T-helper 9 cell (primary cell): Measurements from ENCODE around the gene PATE2.

Experiments
- DNase-seq: peaks from one replicate; pipeline ENCODE4 v3.0.0-alpha.2; 2020
- total RNA-seq, 2 donors: gene quantifications; one replicate each; lab custom pipeline; 2026; lab: John Stamatoyannopoulos, UW

PATE2 gene
- 0 reads per million in 2 donors for total RNA-seq

DNA sequence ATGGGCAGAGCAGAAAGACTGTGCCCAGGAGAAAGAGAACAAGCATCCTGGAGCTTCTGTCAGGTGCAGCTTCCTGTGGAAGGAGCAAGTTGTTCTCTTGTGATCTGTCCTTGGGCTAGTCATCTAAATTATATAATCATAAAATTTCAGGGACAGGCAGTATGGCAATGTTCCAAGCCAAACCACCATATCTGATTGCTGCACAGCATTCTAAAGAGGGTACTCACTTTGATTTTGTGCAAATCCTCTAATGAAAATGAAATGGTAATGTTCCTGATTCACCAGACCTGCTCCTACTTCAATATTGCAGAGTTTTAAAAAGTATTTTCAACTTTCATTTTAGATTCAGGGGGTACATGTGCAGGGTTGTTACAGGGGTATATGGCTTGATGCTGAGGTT is at the start of gene PATE2:
PATE2 (minus strand) TSS at position 101 of the 400 bp plus-strand sequence; CDS start at position 46, 55 bp downstream.
- no peak for DNase-seq

DNA sequence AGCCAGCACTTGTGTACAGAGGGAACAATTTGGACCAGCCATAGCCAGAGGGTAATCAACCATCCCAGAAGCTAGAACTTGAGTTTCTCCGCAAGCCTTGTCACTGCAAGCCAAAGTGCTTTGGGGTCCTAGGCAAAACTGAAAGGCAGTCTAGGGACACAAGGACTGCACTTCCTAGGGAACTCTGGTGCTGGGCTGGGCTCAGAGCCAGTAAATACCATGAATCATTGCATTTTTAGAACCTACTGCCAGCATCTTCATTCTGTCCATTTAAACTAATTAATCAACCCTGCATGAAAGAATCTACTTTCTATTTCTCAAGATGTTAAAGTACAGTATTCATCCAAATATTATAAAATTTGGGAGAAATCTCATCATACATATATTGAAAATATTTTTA is 29.3 kb upstream of the PATE2 start:
- DNase-seq: no peak

DNA sequence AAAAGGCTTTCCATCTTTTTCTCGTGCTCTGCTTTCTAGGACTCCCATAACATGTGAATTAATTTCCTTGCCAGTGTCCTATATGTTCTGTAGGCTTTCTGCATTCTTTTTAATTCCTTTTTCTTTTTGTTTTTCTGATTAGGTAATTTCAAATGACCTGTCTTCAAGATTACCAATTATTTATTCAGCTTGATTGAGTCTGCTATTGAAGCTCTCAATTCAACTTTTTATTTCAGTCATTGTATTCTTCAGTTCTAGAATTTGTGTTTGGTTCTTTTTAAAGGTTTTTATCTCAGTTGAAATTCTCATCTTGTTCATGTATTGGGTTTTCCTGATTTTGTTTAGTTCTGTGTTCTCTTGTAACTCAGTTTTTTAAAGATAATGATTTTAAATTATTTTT is 23.8 kb upstream of the PATE2 start:
- DNase-seq: no peak

DNA sequence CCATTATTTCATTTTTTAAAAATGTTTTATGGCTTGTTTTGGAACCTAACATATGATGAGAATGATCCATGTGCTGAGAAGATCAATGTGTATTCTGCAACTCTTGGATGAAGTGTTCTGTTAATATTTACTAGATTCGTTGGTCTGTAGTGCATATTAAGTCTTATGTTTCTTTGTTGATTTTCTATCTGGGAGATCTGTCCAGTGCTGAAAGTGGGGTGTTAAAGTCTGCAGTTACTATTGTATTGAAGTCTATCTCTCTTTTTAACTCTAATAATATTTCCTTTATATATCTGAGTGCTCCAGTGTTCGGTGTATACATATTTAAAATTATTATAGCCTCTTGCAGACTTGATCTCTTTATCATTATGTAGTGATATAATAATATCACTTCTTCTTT is 21.2 kb upstream of the PATE2 start:
- DNase-seq: no peak

DNA sequence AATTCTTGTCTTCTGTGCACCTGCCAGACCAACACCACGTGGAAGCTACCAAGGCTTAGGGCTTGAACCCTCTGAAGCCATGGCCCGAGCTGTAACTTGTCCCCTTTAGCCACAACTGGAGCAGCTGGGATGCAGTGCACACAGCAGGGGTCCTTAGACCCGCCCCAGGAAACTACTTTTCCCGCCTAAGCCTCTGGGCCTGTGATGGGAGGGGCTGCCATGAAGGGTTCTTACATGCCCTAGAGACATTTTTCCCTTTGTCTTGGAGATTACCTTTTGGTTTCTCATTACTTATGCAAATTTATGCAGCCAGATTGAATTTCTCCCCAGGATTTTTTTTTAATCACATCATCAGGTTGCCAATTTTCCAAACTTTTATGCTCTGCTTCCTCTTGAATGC is 19.0 kb upstream of the PATE2 start:
- no peak for DNase-seq

DNA sequence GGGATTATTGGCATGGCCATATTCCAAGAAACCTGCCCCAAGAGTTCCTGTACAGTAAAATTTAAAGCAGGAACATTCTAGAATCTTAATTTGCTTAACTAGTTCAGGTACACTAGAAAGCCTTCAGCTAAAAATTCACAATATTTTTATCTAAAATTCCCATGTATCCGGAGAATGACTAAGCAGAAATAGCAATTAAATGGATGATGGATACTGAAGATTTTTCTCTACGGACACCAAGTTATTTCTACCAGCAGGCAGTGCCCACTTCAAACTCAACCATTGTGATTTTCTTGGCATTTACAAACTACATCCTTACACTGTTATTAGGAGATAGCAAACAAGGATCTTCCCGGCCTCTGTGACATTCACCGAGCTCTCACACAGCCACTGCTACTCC is 12.2 kb upstream of the PATE2 start:
- no peak for DNase-seq

DNA sequence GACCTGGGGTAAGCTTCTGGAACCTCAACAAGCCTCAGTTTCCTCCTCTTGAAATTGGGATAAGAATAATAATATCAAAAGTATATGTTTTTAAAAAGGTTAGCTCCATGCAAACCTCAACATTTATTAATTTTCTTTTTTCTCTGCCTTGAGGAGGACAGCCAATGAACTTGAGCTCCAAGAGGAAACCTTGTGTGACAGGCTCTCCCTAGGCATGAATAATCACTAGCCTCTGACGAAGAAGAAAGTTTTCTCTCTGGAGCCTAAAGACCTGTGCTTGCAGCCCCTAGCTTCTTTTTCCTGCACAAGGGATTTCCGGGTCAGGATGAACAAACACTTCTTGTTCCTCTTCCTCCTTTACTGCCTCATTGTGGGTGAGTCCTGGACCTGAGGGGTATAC is 9.2 kb upstream of the PATE2 start, which contains the start of gene PATE3:
PATE3 (plus strand) TSS at position 301 of the 400 bp plus-strand sequence; CDS start at position 326, 25 bp downstream.
- DNase-seq: no peak

DNA sequence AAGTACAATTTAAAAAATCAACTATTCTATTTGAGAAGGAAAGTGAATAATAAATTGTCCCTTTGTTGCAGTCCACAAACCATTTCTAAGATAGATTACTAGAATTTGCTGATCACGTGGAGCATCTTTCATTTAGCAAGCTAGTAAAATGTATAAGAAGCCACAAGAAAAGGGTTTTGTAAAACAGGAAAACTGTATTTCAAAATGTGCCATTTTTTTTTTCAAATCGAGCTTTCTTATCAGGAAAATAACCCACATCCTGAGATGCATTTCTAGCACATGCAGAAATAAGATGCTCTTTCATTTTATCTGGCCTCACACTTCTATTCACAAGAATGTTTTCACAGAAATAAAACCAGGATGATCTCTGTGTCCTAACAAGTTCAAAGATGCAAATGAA is 6.0 kb upstream of the PATE2 start:
- no peak for DNase-seq

DNA sequence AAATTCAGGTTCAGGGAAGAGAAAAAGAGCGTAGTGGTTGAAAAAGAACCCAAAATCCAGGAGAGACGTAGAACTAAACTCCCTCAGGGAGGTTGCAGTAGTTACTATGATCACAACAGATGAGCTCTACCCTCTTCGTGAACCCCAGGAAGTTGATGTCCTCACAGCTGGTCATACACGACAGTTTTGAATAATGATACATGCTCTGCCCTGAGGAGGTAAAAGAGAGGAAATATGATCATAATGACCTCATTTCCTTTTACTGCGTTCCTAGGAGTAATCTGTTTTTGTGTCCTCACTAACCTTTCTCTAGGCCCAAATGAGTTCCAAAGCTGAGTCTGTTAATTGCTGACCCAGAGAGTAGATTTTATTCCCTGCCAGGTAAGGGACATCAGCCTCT is 1.3 kb downstream of the PATE2 start:
- DNase-seq: no peak

DNA sequence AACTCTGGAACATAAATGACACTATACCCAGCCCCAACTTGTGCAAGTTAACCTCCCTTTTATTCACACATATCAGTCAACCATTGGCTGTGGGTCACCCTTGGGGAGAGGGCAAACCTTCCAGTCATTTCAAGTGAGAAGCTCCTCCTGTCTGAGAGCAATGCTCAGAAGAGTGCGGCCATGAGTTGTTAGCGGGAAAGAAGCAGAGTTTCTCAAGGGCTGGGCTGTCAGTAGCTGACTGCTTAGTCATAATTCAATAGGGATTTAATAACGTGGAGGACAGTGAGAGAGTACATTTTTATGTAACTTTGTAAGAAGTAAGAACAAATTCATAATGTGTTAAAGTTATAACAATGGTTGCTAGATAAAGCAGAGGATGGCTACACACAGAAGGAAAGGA is 5.1 kb downstream of the PATE2 start:
- DNase-seq: no peak

DNA sequence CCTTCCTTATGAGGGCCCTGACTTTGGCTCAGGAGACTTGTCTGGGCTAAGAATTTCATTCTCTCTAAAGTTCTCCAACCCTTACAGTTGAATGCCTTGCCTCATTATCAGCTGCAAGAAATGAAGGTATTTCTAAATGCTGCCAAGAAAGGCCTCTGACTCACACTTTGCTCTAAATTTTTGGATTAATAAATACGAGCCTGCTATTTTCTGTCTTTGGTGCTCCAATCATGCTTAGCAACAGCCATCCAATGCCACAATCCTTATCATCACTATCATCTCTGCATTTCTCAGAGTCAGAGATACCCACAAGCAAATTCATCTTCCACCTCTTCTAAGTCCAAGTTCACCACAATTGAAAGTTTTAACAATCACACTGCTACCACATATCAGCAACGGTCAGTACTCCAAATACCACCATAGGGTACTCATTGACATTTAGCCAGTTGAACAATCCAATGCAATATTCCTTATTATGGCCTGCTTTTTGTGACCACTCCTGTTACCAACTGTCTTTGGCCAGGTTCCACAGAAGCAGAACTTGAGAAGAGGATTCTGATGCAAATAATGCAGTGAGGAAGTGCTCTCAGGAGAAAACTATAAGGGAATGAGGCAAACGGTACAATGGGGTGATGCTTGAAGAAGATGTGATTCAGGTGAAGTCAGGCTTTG is 5.7 kb downstream of the PATE2 start:
- no peak for DNase-seq

DNA sequence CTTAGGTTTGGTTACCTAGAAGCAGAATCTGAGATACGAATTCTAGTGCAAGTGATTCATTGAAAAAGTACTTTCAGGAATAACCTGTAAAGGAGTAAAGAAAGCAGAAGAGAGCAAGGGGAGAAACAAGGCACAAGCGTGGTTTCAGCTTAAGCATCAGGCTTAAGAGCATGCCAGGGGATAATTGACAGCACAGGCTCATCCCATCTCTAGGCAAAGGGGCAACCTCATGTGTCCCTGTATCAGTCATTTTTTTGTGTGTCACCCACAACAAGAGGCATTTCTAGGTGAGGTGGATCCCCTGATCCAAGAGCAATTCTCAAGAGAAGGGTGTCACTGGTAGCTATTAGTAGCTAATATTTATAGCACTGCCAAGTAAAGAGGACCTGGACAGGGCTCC is 8.0 kb downstream of the PATE2 start:
- DNase-seq: no peak

DNA sequence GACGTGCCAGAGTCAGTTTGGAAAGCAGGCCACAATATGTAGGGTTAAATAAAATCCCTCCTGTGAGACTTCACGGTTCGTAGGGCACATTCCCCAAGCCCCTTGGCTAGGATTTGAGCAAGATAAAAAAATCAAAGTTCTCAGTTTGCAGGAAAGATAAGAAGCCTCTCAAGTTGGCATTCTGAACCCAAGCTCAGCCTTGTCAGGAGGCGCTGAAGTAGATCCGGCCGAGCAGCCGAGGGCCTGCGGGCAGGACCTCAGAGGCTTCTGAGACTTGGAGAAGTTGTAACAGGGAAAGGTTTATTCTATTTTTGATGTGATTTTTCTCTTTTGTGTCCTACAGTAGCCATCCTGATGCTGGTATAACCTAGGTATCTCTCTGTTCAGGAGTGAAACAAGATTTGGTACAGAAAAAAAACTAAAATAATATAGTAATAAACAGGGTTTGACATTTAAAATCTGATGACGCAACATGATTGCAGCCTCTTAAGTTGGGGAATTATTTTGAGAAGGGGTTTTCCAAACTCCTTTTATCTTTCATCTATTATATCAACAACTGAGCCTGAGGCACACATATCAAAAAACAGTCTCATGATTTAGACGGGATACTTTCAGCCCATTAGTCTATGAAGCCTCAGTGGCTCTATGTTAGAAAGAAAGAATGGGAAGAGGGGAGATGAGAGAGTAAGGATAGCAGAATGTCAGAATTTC is 10.1 kb downstream of the PATE2 start:
- no peak for DNase-seq

DNA sequence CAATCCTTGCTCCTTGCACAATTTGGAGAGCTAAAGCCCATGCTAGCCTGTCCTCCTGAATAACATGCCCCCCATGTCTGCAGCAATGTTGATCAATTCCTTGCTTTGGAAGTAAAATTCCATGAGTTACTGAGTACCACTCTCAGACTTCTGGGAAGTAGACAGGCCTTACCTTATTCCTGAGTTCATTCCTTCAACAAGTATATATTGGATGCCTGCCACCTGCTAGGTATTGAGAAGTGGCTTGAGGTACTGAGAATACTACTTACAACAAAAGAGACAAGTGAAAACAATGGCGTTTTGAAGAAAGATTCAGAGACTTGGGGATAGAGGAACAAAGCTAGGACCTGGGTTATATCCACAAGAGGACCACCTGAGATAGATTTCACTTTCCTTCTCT is 12.4 kb downstream of the PATE2 start:
- no peak for DNase-seq

DNA sequence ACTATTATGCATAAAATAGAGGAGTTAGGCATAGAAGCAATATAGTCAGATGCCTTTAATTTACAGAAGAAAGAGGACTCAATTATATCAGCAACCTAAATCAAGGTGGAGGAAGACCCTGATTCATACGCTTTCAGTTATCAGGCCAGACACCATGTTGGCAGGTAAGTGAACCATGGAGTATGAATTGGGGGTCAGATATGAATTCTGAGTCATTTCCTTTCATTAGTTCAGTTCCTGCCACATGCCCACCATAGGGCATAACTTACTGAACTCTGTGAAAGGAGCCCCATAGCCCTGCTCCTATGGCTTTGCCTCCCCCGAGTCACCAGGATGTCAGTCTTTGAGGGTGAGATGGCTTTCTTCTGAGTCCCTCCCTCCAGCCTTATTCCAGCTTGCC is 15.1 kb downstream of the PATE2 start:
- DNase-seq: no peak

DNA sequence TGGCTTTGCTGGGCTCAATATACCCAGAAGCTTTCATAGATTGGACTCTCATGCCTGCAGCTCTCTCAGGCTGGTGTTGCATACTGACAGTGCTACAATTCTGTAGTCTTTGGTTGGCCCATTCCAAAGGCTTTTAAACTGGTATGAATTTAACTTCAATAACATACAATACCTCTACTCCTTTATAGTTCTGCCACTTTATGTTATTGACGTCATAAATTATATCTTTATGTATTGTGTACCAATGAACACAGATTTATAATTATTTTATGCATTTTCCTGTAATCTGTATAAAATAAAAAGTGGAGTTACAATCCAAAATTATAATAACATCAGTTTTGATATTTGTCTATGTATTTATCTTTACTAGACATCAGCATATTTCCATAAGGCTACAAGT is 16.2 kb downstream of the PATE2 start:
- no peak for DNase-seq

DNA sequence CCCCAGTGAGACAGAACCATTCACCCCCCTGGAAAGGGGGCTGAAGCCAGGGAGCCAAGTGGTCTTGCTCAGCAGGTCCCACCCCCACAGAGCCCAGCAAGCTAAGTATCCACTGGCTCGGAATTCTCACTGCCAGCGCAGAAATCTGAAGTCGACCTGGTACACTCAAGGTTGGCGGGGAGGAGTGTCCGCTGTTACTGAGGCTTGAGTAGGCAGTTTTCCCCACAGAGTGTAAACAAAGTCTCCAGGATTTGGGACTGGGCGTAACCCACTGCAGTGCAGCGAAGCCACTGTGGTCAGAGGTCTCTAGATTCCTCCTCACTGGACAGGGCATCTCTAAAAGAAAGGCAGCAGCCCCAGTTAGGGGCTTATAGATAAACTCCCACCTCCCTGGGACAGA is 22.6 kb downstream of the PATE2 start:
- DNase-seq: no peak

DNA sequence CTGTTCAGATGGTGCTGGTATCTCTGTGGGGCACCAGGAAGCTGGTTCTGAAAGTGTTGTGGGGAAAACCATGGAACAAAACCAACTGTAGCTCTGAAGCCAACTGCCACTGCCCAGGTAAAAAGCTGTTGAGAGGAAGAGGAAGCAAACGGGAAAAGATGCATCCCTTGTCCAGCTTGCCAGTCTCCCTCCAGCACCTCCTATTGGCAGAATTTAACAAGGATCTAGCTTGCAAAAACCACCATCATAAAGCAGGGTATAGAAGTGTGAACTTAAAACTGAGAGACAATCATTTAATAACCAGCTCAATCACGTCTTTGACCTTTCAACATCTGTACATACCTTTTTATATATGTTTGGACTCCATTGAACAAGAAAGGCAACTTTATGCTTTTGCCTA is 28.0 kb downstream of the PATE2 start:
- no peak for DNase-seq

DNA sequence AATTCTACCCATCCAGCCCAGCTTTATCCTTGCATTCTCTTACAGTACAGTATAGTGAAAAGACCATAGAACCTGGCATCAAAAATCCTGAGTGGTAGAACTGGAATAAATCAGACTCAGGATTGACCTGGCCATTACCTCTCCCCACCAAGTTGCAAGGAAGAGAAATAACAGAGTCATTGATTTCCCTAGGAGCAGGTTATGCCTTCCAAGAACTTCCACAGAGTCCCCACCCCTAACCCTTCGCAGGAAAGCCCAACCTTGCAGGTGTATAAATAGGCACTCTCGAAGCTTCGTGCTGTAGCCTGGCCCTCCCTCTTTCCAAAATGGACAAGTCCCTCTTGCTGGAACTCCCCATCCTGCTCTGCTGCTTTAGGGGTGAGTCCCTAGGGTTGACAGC is 32.6 kb downstream of the PATE2 start, which contains the start of gene PATE1:
PATE1 (plus strand) TSS at position 301 of the 400 bp plus-strand sequence; CDS start at position 327, 26 bp downstream.
- no peak for DNase-seq

DNA sequence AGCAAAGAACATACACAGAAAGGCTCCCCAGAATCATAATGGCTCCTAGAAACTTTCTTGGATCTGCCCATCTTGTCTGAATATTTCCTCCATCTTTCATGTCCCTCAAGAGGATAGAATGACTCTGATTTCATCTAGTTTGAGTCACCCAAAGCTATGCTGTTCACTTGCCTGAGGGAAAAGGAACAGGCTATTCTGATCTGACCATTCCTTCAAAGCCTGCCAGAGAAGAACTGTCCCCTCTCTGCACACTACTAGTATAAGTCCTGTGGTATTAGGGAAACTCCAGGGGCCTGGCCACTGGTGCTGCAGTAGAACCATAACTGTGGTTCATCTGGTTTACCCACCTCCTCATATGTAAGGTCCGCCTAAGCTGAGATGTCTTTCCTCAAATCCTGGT is 34.9 kb downstream of the PATE2 start:
- DNase-seq: no peak

DNA sequence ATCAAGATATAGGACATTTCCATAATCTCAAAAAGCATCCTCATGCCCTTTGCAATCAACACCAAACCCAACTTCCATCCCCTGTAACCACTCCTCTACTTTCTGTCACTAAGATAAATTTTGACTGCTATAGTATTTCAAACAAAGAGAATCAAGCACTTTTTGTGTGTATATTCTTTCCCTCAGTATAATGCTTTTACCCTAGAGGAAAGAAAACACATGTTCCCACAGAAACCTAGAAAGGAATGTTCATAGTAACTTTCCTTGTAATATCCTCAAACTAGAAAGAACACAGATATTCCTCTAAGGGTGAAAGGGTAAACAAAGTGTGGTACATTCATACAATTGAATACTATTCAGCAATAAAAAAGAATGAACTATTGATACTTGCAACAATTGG is 38.0 kb downstream of the PATE2 start:
- DNase-seq: no peak

DNA sequence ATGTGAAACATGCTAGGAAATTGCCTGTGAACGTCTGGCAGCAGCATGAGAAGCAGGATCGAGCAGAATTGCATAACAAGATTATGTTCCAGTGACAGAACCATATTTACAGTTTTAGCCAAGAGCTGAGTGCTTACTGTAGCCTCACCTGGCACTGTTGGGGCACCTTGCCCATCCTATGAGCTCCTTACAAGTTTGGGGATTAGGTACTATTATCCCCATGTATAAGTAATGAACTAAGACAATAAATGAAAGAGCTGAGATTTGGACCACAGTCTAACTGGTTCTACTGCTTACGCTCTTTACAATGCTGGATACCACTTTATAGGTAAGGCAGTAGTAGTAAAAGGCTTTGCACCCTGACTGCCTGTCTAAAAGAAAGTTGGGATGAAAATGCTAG is 49.7 kb downstream of the PATE2 start:
- DNase-seq: no peak
